ENCODE results near the gene KLHL35.

- TF ChIP-seq EZH2phosphoT487 (IDR thresholded peaks at IDR 0.05; ENCODE audit: low read depth, severe bottlenecking, unreplicated experiment) = no peak
- TF ChIP-seq EZH2 (IDR thresholded peaks at IDR 0.05; ENCODE audit: borderline replicate concordance) = no peak
These were observed 10.5 kb downstream of the KLHL35 start for GRCh38 chr11:75422248-75423231.
